CD4-positive, alpha-beta T cell treated with Interleukin-1 beta for 1 hour (primary cell): ENCODE results near the gene NAA20.

Experiments used
- DNase-seq, 2 donors: peaks; one replicate each; pipeline ENCODE4 v3.0.0-alpha.2; 2020 to 2022

NAA20 gene

GRCh38 chr20:20017001-20017843, at the start of gene NAA20:
Gene NAA20 (plus strand): TSS chr20:20017362. CDS start chr20:20017397, 35 bp downstream.
- peak; percentile 90 for DNase-seq

- DNase-seq, result no peak
Measured at GRCh38 chr20:19967445-19967844, 49.7 kb upstream of the NAA20 start.

- DNase-seq, result no peak
Measured at GRCh38 chr20:19968028-19968427, 49.1 kb upstream of the NAA20 start.

GRCh38 chr20:19968466-19969073, 48.6 kb upstream of the NAA20 start:
- DNase-seq, result peak in 1 of 2 donors; percentile 43

GRCh38 chr20:19969106-19969505, 48.1 kb upstream of the NAA20 start:
- no peak for DNase-seq

- DNase-seq, result no peak
Measured at GRCh38 chr20:19969507-19970255, 47.5 kb upstream of the NAA20 start.

- no peak for DNase-seq
Measured at GRCh38 chr20:19970256-19970765, 46.9 kb upstream of the NAA20 start.

- DNase-seq, result no peak
Measured at GRCh38 chr20:19971116-19971515, 46.0 kb upstream of the NAA20 start.

- peak in 1 of 2 donors; percentile 45 for DNase-seq
Measured at GRCh38 chr20:19973961-19974629, 43.1 kb upstream of the NAA20 start.

GRCh38 chr20:19974630-19975435, 42.3 kb upstream of the NAA20 start:
- DNase-seq, result peak in 1 of 2 donors; percentile 67

GRCh38 chr20:19975436-19975799, 41.7 kb upstream of the NAA20 start:
- DNase-seq, result no peak

GRCh38 chr20:19975901-19976300, 41.3 kb upstream of the NAA20 start:
- no peak for DNase-seq

- DNase-seq, result no peak
Measured at GRCh38 chr20:19976595-19977372, 40.4 kb upstream of the NAA20 start.

- DNase-seq, result no peak
Measured at GRCh38 chr20:19977373-19977770, 39.8 kb upstream of the NAA20 start.

- no peak for DNase-seq
Measured at GRCh38 chr20:19978511-19979210, 38.5 kb upstream of the NAA20 start.

- DNase-seq, result no peak
Measured at GRCh38 chr20:19981031-19981451, 36.1 kb upstream of the NAA20 start.

GRCh38 chr20:19986419-19986818, 30.7 kb upstream of the NAA20 start:
- DNase-seq, result no peak

- no peak for DNase-seq
Measured at GRCh38 chr20:19987046-19987445, 30.1 kb upstream of the NAA20 start.

GRCh38 chr20:19990850-19991249, 26.3 kb upstream of the NAA20 start:
- DNase-seq, result no peak

GRCh38 chr20:19991308-19991707, 25.9 kb upstream of the NAA20 start:
- DNase-seq, result no peak
